Measurements from ENCODE around the gene TADA3.

DNA sequence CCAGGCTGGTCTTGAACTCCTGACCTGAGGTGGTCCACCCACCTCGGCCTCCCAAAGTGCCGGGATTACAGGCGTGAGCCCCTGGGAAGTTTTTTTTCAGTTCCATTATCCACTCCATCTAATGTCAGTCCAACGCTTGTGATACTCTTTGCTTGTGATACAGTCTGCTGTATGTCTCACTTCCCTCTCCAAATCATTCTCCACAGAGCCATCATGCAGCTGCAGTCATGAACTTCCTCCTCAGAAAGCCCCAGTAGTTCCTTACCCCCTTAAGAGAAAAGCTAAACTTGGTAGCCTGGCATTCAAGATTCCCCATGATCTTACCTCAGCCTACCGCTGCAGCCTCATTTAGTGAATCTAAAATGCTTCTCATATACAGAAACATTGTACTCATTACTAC, 2.9 kb upstream of the TADA3 start:
- TF ChIP-seq YY1 (IDR thresholded peaks at IDR 0.05; ENCODE audit: insufficient read depth, insufficient read length) (no peak), ZNF274 (IDR thresholded peaks at IDR 0.05; ENCODE audit: low read depth, low read length) (no peak)
